ENCODE results near the gene RILP. TPM values are rescaled to one million over a fixed set of nuclear protein-coding genes. Genes with fewer than 3 reads are reported as not detected.

The RILP gene, protein sequence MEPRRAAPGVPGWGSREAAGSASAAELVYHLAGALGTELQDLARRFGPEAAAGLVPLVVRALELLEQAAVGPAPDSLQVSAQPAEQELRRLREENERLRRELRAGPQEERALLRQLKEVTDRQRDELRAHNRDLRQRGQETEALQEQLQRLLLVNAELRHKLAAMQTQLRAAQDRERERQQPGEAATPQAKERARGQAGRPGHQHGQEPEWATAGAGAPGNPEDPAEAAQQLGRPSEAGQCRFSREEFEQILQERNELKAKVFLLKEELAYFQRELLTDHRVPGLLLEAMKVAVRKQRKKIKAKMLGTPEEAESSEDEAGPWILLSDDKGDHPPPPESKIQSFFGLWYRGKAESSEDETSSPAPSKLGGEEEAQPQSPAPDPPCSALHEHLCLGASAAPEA
- total RNA-seq (ENCODE audit: low replicate concordance) = 0.13 and 2.8 TPM in 2 replicates

GRCh38 chr17:1649844-1650501 lies at the start of gene RILP:
Gene RILP (minus strand): TSS chr17:1649866. CDS start chr17:1649804, 62 bp downstream.
- H3K79me2 ChIP-seq (ENCODE audit: low read depth) = no peaks in the 10 kb centered on the region
- Mint-ChIP-seq H3K27me3 (ENCODE audit: insufficient read depth, low read depth) (peaks cover 6% of the 10 kb centered on the region), H3K27ac (no peak within 1 kb of the TSS), H3K36me3 (peaks cover 23% of the 10 kb centered on the region), H3K4me3 (peak within 1 kb of the TSS; percentile 79), H3K9me3 (no peaks in the 10 kb centered on the region), H3K4me1 (peaks cover 22% of the 10 kb centered on the region)
- H3K36me3 ChIP-seq = peaks cover 7% of the 10 kb centered on the region
- peak within 1 kb of the TSS; percentile 69 for H3K4me3 ChIP-seq
- peaks cover 46% of the 10 kb centered on the region for H4K20me1 ChIP-seq (ENCODE audit: low read depth)
- H3K4me1 ChIP-seq = peaks cover 11% of the 10 kb centered on the region
- H3K27me3 ChIP-seq = peaks cover 31% of the 10 kb centered on the region
- no peak within 1 kb of the TSS for H3K9ac ChIP-seq
- no peak for TF ChIP-seq CTCF (IDR thresholded peaks at IDR 0.05)
- TF ChIP-seq EZH2phosphoT487 (IDR thresholded peaks at IDR 0.05) = no peak
- no peak for TF ChIP-seq EZH2 (IDR thresholded peaks at IDR 0.05)
- H3K4me2 ChIP-seq = peak within 1 kb of the TSS; percentile 94
- peak within 1 kb of the TSS; percentile 40 for H2AFZ ChIP-seq (replicated peaks)
- peaks cover 60% of the 10 kb centered on the region for H3F3A ChIP-seq (ENCODE audit: low read depth)
- no peaks in the 10 kb centered on the region for H3K9me3 ChIP-seq (ENCODE audit: low read depth)
- DNase-seq (ENCODE audit: low spot score) = no peak
- peak within 1 kb of the TSS; percentile 67 for H3K27ac ChIP-seq

GRCh38 chr17:1697681-1698080 lies 48.0 kb upstream of the RILP start:
- peak overlapping the region; percentile 28 for H2AFZ ChIP-seq (replicated peaks)
- H3K4me3 Mint-ChIP-seq = no peak overlapping the region
- H3K4me1 Mint-ChIP-seq = peaks cover under 1% of the 10 kb centered on the region

GRCh38 chr17:1695365-1695764 lies 45.7 kb upstream of the RILP start:
- Histone ChIP-seq H3K9me3 (ENCODE audit: low read depth) (no peaks in the 10 kb centered on the region), H3K36me3 (no peaks in the 10 kb centered on the region)
- no peak overlapping the region for H3K4me3 Mint-ChIP-seq

More at GRCh38 chr17:1697681-1698080, 48.0 kb upstream of the RILP start:
- Histone ChIP-seq H3K36me3 (no peaks in the 10 kb centered on the region), H3K27ac (no peak overlapping the region), H3K4me3 (no peak overlapping the region), H4K20me1 (ENCODE audit: low read depth) (no peaks in the 10 kb centered on the region), H3K9me3 (ENCODE audit: low read depth) (no peaks in the 10 kb centered on the region), H3K4me1 (no peaks in the 10 kb centered on the region), H3K4me2 (no peak overlapping the region), H3K9ac (no peak overlapping the region), H3K27me3 (no peaks in the 10 kb centered on the region), H3F3A (ENCODE audit: low read depth) (no peaks in the 10 kb centered on the region), H3K79me2 (ENCODE audit: low read depth) (no peaks in the 10 kb centered on the region)
- H3K36me3 Mint-ChIP-seq = no peaks in the 10 kb centered on the region
- H3K9me3 Mint-ChIP-seq = no peaks in the 10 kb centered on the region
- TF ChIP-seq CTCF (IDR thresholded peaks at IDR 0.05) (no peak), EZH2phosphoT487 (IDR thresholded peaks at IDR 0.05) (no peak), EZH2 (IDR thresholded peaks at IDR 0.05) (no peak)
- peaks cover 5% of the 10 kb centered on the region for H3K27me3 Mint-ChIP-seq (ENCODE audit: insufficient read depth, low read depth)
- DNase-seq (ENCODE audit: low spot score) = no peak
- no peak overlapping the region for H3K27ac Mint-ChIP-seq

More at GRCh38 chr17:1695365-1695764, 45.7 kb upstream of the RILP start:
- Mint-ChIP-seq H3K9me3 (peaks cover 10% of the 10 kb centered on the region), H3K27me3 (ENCODE audit: insufficient read depth, low read depth) (peaks cover 8% of the 10 kb centered on the region), H3K27ac (no peak overlapping the region), H3K4me1 (no peaks in the 10 kb centered on the region), H3K36me3 (peaks cover 2% of the 10 kb centered on the region)
- Histone ChIP-seq H4K20me1 (ENCODE audit: low read depth) (no peaks in the 10 kb centered on the region), H3F3A (ENCODE audit: low read depth) (no peaks in the 10 kb centered on the region), H3K79me2 (ENCODE audit: low read depth) (no peaks in the 10 kb centered on the region), H3K4me3 (no peak overlapping the region), H3K27ac (no peak overlapping the region), H3K4me2 (no peak overlapping the region), H3K9ac (no peak overlapping the region), H2AFZ (replicated peaks) (no peak overlapping the region), H3K27me3 (no peaks in the 10 kb centered on the region), H3K4me1 (no peaks in the 10 kb centered on the region)
- no peak for DNase-seq (ENCODE audit: low spot score)
- TF ChIP-seq CTCF (IDR thresholded peaks at IDR 0.05) = no peak
- no peak for TF ChIP-seq EZH2 (IDR thresholded peaks at IDR 0.05)
- TF ChIP-seq EZH2phosphoT487 (IDR thresholded peaks at IDR 0.05) = no peak

Data from neural progenitor cell (in vitro differentiated cells).